Measurements from ENCODE around the gene GAB4.

DNA sequence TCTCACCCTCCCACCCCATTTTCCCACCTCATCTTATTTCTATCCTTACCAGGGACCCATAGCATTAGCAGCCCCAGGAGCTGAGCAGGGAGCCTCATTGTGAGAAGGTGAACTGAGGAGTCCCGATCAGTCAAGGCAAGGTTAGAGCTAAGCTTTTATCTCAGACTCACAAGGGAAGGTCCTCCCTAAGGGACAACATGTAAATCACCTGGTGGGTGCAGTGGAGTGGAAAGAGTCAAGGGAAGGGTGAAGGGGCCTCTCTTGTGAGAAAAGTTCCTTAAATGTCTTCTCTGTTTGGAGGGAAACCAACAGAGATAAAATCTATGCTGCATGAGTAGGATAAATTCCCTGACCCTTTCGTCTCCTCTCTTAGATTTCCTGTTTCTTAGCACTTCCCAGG is 85.9 kb downstream of the GAB4 start:
- TF ChIP-seq, protein P1, sequence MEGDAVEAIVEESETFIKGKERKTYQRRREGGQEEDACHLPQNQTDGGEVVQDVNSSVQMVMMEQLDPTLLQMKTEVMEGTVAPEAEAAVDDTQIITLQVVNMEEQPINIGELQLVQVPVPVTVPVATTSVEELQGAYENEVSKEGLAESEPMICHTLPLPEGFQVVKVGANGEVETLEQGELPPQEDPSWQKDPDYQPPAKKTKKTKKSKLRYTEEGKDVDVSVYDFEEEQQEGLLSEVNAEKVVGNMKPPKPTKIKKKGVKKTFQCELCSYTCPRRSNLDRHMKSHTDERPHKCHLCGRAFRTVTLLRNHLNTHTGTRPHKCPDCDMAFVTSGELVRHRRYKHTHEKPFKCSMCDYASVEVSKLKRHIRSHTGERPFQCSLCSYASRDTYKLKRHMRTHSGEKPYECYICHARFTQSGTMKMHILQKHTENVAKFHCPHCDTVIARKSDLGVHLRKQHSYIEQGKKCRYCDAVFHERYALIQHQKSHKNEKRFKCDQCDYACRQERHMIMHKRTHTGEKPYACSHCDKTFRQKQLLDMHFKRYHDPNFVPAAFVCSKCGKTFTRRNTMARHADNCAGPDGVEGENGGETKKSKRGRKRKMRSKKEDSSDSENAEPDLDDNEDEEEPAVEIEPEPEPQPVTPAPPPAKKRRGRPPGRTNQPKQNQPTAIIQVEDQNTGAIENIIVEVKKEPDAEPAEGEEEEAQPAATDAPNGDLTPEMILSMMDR (conservative IDR thresholded peaks at IDR 0.05; ENCODE audit: low read depth, low read length) = no peak
- TF ChIP-seq POLR2A (IDR thresholded peaks at IDR 0.05; ENCODE audit: low read depth, low read length) (no peak), BHLHE40 (IDR thresholded peaks at IDR 0.05; ENCODE audit: low read depth, low read length) (no peak), MAZ (IDR thresholded peaks at IDR 0.05; ENCODE audit: borderline replicate concordance, low read depth, low read length) (no peak), RCOR1 (IDR thresholded peaks at IDR 0.05; ENCODE audit: insufficient replicate concordance, low read length) (no peak), RAD21 (IDR thresholded peaks at IDR 0.05; ENCODE audit: low read length) (no peak), CHD1 (IDR thresholded peaks at IDR 0.05; ENCODE audit: low read depth, low read length) (no peak)
- TF ChIP-seq, protein P2, sequence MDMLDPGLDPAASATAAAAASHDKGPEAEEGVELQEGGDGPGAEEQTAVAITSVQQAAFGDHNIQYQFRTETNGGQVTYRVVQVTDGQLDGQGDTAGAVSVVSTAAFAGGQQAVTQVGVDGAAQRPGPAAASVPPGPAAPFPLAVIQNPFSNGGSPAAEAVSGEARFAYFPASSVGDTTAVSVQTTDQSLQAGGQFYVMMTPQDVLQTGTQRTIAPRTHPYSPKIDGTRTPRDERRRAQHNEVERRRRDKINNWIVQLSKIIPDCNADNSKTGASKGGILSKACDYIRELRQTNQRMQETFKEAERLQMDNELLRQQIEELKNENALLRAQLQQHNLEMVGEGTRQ (IDR thresholded peaks at IDR 0.05; ENCODE audit: low read depth, low read length) = no peak

All from IMR-90 (cell line).